SK-N-SH (cell line): ENCODE results near the gene PPP1R14C. TPM values are rescaled to one million over a fixed set of nuclear protein-coding genes. Genes with fewer than 3 reads are reported as not detected.

Experiments
- CTCF ChIA-PET: fragments of 300-600, 350-600 bp; formaldehyde crosslinking; extraction: SDS; loops from one replicate; lab custom pipeline; 2021; lab: Yijun Ruan, JAX
- POLR2A ChIA-PET: fragments of 350-600 bp; sonication (Branson Sonifier 250); formaldehyde crosslinking; extraction: SDS; loops from one replicate; lab custom pipeline; 2020; ENCODE audit warnings: antibody characterized with exemption, inconsistent platforms; lab: Yijun Ruan, JAX
- DNase-seq: peaks from one replicate; pipeline ENCODE4 v3.0.0; 2012
- H2AFZ ChIP-seq: fragments of 200-600 bp; sonication (generic); 2 replicates; pipeline ENCODE4 v1.8.1; 2016; ENCODE audit warnings: antibody characterized with exemption, mild to moderate bottlenecking, low read depth
- H3F3A ChIP-seq: fragments of 200-600 bp; sonication (generic); replicated peaks from 2 replicates; pipeline ENCODE3; 2016; ENCODE audit warnings: antibody characterized with exemption, mild to moderate bottlenecking; ENCODE audit not compliant: insufficient read depth
- H3K27ac ChIP-seq, 2 experiments: fragments of 200-500 bp in 1 of 2; fragments of 200-600 bp in 1 of 2; sonication (Bioruptor generic) in 1 of 2; sonication (generic), shearing (Covaris generic) in 1 of 2; 2 replicates each; pipeline versions ENCODE4 v1.5.1 to v1.6.1; 2014 to 2016; ENCODE audit warnings: low read depth in 2 of 2, inconsistent platforms in 1 of 2, low read length in 1 of 2, mild to moderate bottlenecking in 1 of 2, mixed read lengths in 1 of 2
- H3K27me3 ChIP-seq: fragments of 200-600 bp; sonication (generic), shearing (Covaris generic); 2 replicates; pipeline ENCODE4 v1.6.1; 2016; ENCODE audit warnings: mixed run types; ENCODE audit not compliant: insufficient read depth
- H3K36me3 ChIP-seq, 2 experiments: fragments of 200-500 bp in 1 of 2; fragments of 200-600 bp in 1 of 2; sonication (Bioruptor generic) in 1 of 2; sonication (generic) in 1 of 2; replicated peaks in 1 of 2; 2 replicates each; pipeline versions ENCODE3 to v1.5.1; 2014 to 2016; ENCODE audit warnings: low read length in 1 of 2, mild to moderate bottlenecking in 1 of 2; ENCODE audit not compliant: insufficient read depth in 2 of 2, control insufficient read depth in 1 of 2
- H3K4me1 ChIP-seq, 2 experiments: fragments of 200-500 bp in 1 of 2; fragments of 200-600 bp in 1 of 2; sonication (Bioruptor generic) in 1 of 2; sonication (generic), shearing (Covaris generic) in 1 of 2; 2 replicates each; pipeline versions ENCODE4 v1.5.1 to v1.6.1; 2014 to 2016; ENCODE audit warnings: low read depth in 1 of 2, low read length in 1 of 2, mixed run types in 1 of 2; ENCODE audit not compliant: insufficient read depth in 2 of 2, control insufficient read depth in 1 of 2
- H3K4me2 ChIP-seq: fragments of 200-600 bp; sonication (generic), shearing (Covaris generic); 2 replicates; pipeline ENCODE4 v1.6.1; 2017; ENCODE audit warnings: mixed run types
- H3K4me3 ChIP-seq, 2 experiments: fragments of 200-500 bp in 1 of 2; fragments of 200-600 bp in 1 of 2; sonication (Bioruptor generic) in 1 of 2; sonication (generic), shearing (Covaris generic) in 1 of 2; 2 replicates each; pipeline versions ENCODE4 v1.5.1 to v1.8.1; 2014 to 2016; ENCODE audit warnings: low read depth in 2 of 2, inconsistent platforms in 1 of 2, low read length in 1 of 2, mild to moderate bottlenecking in 1 of 2, mixed read lengths in 1 of 2, moderate library complexity in 1 of 2
- H3K79me2 ChIP-seq: fragments of 200-600 bp; sonication (generic); 2 replicates; pipeline ENCODE4 v1.8.1; 2017; ENCODE audit warnings: mild to moderate bottlenecking; ENCODE audit not compliant: insufficient read depth
- H3K9ac ChIP-seq: fragments of 200-600 bp; sonication (generic); 2 replicates; pipeline ENCODE4 v1.6.1; 2017; ENCODE audit warnings: mixed run types
- H3K9me2 ChIP-seq: fragments of 200-600 bp; sonication (generic); 2 replicates; pipeline ENCODE4 v1.6.1; 2017; ENCODE audit warnings: mixed run types
- H3K9me3 ChIP-seq: fragments of 200-600 bp; sonication (generic); 2 replicates; pipeline ENCODE4 v1.6.1; 2017; ENCODE audit warnings: mixed run types, mild to moderate bottlenecking, moderate library complexity
- H4K20me1 ChIP-seq: fragments of 200-600 bp; sonication (generic); 2 replicates; pipeline ENCODE4 v1.6.1; 2017; ENCODE audit warnings: mild to moderate bottlenecking, mixed run types; ENCODE audit not compliant: insufficient read depth
- CHD2 ChIP-seq: fragments of 150-350 bp; IDR thresholded peaks from 2 replicates; pipeline ENCODE4 v1.6.1; 2018; ENCODE audit warnings: low read length; ENCODE audit not compliant: partially characterized antibody
- FOXM1 ChIP-seq: IDR thresholded peaks from 2 replicates; pipeline ENCODE4 v1.4.0; 2012; ENCODE audit warnings: low read depth, mild to moderate bottlenecking
- GABPA ChIP-seq: IDR thresholded peaks from 2 replicates; pipeline ENCODE4 v1.4.0; 2012; ENCODE audit warnings: low read depth, mild to moderate bottlenecking
- IRF3 ChIP-seq: fragments of 150-350 bp; IDR thresholded peaks from 2 replicates; pipeline ENCODE4 v1.6.1; 2016; ENCODE audit warnings: mild to moderate bottlenecking, low read depth, low read length
- JUND ChIP-seq: IDR thresholded peaks from 2 replicates; pipeline ENCODE4 v1.4.0; 2012
- NRF1 ChIP-seq: IDR thresholded peaks from 2 replicates; pipeline ENCODE4 v1.6.1; 2012; ENCODE audit warnings: low read depth, mild to moderate bottlenecking, low read length
- RAD21 ChIP-seq: IDR thresholded peaks from 2 replicates; pipeline ENCODE4 v1.6.1; 2012; ENCODE audit warnings: mild to moderate bottlenecking, low read length
- RCOR1 ChIP-seq: fragments of 150-350 bp; IDR thresholded peaks from 2 replicates; pipeline ENCODE4 v1.6.1; 2017; ENCODE audit warnings: antibody characterized with exemption, low read length
- RXRA ChIP-seq: IDR thresholded peaks from 2 replicates; pipeline ENCODE4 v1.4.0; 2012; ENCODE audit warnings: low read depth, mild to moderate bottlenecking, borderline replicate concordance
- SIN3A ChIP-seq: IDR thresholded peaks from 2 replicates; pipeline ENCODE4 v1.6.1; 2012; ENCODE audit warnings: low read depth, mild to moderate bottlenecking, low read length, moderate library complexity, borderline replicate concordance
- SMC3 ChIP-seq: IDR thresholded peaks from 2 replicates; pipeline ENCODE4 v1.6.1; 2012; ENCODE audit warnings: low read depth, low read length, improper control_type of control experiment
- TAF1 ChIP-seq: IDR thresholded peaks from 2 replicates; pipeline ENCODE4 v1.6.1; 2012; ENCODE audit warnings: low read depth, mild to moderate bottlenecking, low read length, moderate library complexity, borderline replicate concordance
- TCF12 ChIP-seq: IDR thresholded peaks from 2 replicates; pipeline ENCODE4 v1.4.0; 2012
- TEAD4 ChIP-seq: IDR thresholded peaks from 2 replicates; pipeline ENCODE4 v1.4.0; 2012; ENCODE audit warnings: mild to moderate bottlenecking, borderline replicate concordance; ENCODE audit not compliant: insufficient read depth
- USF1 ChIP-seq: IDR thresholded peaks from 2 replicates; pipeline ENCODE4 v1.4.0; 2012; ENCODE audit warnings: low read depth, borderline replicate concordance
- USF2 ChIP-seq: fragments of 150-350 bp; IDR thresholded peaks from 2 replicates; pipeline ENCODE4 v1.6.1; 2017; ENCODE audit warnings: antibody characterized with exemption, low read length, low read depth, borderline replicate concordance
- WGBS: methylation state at CpG from one replicate; pipeline ENCODE4 v1.1.6; 2017; ENCODE audit warnings: low lambda C conversion rate; 5-methylcytosine and 5-hydroxymethylcytosine counted together
- polyA plus RNA-seq, 3 experiments: library from polyadenylated mRNA; depleted of rRNA; stranded (reverse); fragments of >200 nt; gene quantifications; 2 replicates each; pipeline ENCODE4 v1.2.3, GENCODE V29; 2012

The PPP1R14C gene
- polyA plus RNA-seq, 1 of the 3 experiments (the other 2 are of a cell fraction) = not detected

GRCh38 chr6:150144294-150144868, 1.5 kb downstream of the PPP1R14C start:
- H3K36me3 ChIP-seq = no peaks in the 10 kb centered on the region
- H3K4me3 ChIP-seq = no peak overlapping the region
- H3K9me3 ChIP-seq = no peaks in the 10 kb centered on the region
- TF ChIP-seq TEAD4 (no peak), GABPA (no peak), RCOR1 (no peak), TCF12 (no peak), NRF1 (no peak), SIN3A (no peak), TAF1 (no peak), IRF3 (no peak), FOXM1 (no peak), RAD21 (no peak), JUND (no peak), USF1 (no peak), CHD2 (no peak), USF2 (no peak), RXRA (no peak)
- TF ChIP-seq, all 33 proteins: peak for 0
- H4K20me1 ChIP-seq = no peaks in the 10 kb centered on the region
- CTCF ChIA-PET = interaction anchor here (1.0 kb wide), 1 partner anchor 27 kb away, joined by 3 read pairs; no protein-coding TSS in a partner anchor
- H3K79me2 ChIP-seq = no peaks in the 10 kb centered on the region
- H3K4me1 ChIP-seq = no peaks in the 10 kb centered on the region
- POLR2A ChIA-PET = no interaction called here
- no peak for DNase-seq
- H3K27me3 ChIP-seq = peaks cover 33% of the 10 kb centered on the region
- H3F3A ChIP-seq = no peaks in the 10 kb centered on the region
- no peak overlapping the region for H3K27ac ChIP-seq
- no peaks in the 10 kb centered on the region for H3K9me2 ChIP-seq
- no peak overlapping the region for H3K4me2 ChIP-seq
- no peak overlapping the region for H2AFZ ChIP-seq
- no peak overlapping the region for H3K9ac ChIP-seq
- 4% methylated on average over 6 of the region's 6 CpGs for WGBS

- TF ChIP-seq SMC3 = no peak
- TF ChIP-seq, all 33 proteins: peak for 0
- no peaks in the 10 kb centered on the region for H3K36me3 ChIP-seq
- no peak overlapping the region for H2AFZ ChIP-seq
- 22% methylated on average over 3 of the region's 3 CpGs for WGBS
- H3K27me3 ChIP-seq = peaks cover 33% of the 10 kb centered on the region
- no peaks in the 10 kb centered on the region for H4K20me1 ChIP-seq
- H3K4me2 ChIP-seq = no peak overlapping the region
- POLR2A ChIA-PET = no interaction called here
- no peaks in the 10 kb centered on the region for H3K4me1 ChIP-seq
- H3K9me2 ChIP-seq = no peaks in the 10 kb centered on the region
- no peaks in the 10 kb centered on the region for H3F3A ChIP-seq
- H3K27ac ChIP-seq = no peak overlapping the region
- DNase-seq = no peak
- no peaks in the 10 kb centered on the region for H3K9me3 ChIP-seq
- CTCF ChIA-PET = no interaction called here
- no peaks in the 10 kb centered on the region for H3K79me2 ChIP-seq
- H3K4me3 ChIP-seq = no peak overlapping the region
- no peak overlapping the region for H3K9ac ChIP-seq
Measured at GRCh38 chr6:150145427-150145826, 2.6 kb downstream of the PPP1R14C start.
